Cardiac septum (tissue), 1 donor: ENCODE measurements around the gene FBXO4. TPM values are rescaled to one million over a fixed set of nuclear protein-coding genes. Genes with fewer than 3 reads are reported as not detected.
"Not testable (repeated sequence)": the region's sequence is repeated elsewhere in the genome, so short reads cannot be mapped to it uniquely, and the experiment has no call there.

ENCODE experiments used
- DNase-seq: peaks from one replicate; pipeline ENCODE4 v3.0.0-alpha.2; 2020; ENCODE audit warnings: low spot score
- intact Hi-C: fragments of 100-400 bp; cut with DNase I; formaldehyde crosslinking; loops from one replicate; pipeline ENCODE4 v1.14.0; 2022
- total RNA-seq: library from RNA; stranded (reverse); fragmentation: NEBNext Ultra II Directional; extraction: Animal tissue kit (Norgen Biotek cat#: 25700); gene quantifications from one replicate; pipeline ENCODE4 v1.2.1, GENCODE V29; 2021
- donor health status: DM: no; HTN: no; CAD: no.

FBXO4 gene
- total RNA-seq, 1 donor from 2014 or later: 5.1 TPM

DNA sequence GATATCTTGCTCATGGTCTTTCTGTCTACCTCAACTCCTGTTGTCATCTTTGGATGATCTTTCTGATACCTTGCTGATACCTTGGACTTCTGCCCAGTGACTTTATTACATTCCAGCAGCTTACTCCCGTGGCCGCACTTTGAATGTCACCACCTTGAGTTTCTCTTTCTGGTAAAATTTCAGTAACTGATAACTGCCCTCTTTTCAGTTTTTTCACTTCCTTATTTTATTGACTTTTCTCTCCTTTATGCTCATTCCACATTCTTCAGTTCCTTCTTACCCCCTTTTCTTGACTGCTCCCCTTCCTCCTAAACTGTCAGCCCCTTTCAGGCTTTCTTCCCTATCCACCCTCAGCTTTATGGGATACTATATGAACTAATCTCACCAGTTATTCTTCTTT, 7.0 kb upstream of the FBXO4 start:
- no peak for DNase-seq
- intact Hi-C loops: no loop called here

DNA sequence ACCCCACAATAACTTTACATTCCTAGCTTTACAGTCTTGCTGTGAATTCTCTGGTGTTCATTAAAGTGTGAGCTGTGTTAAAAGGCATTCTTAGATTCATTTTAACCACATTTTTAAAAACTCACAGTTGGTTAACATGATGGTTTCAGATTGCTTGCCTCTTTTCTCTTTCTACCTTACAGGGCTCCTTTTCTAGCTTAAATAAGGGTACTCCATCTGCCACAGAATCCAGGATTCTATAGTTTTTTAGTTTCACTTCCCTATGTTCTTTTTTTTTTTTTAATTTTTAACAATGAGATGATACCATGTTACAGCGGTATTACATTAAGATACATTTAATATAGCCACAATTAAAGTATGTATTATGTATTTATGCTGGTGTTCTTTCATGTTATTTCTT, 3.9 kb upstream of the FBXO4 start:
- intact Hi-C loops: no loop called here
- no peak for DNase-seq

DNA sequence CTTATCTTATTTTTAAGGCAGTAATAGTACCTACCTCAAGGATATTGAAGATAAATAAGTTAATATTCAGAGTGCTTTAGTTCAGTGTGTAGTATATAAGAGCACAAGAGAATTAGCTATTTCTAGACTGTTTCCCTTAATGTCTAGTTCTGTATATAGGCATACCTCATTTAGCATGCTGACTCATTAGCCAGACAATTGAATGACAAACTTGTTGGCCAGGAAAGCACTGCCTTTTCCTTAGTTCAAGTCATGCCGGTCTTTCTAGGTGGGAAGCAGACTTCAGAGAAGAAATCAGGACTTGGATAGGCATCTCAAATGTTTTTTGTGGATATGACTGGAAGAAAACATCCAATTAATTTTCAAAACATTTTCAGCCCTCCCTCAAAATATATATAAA, 3.2 kb upstream of the FBXO4 start:
- no peak for DNase-seq
- intact Hi-C loops: no loop called here

DNA sequence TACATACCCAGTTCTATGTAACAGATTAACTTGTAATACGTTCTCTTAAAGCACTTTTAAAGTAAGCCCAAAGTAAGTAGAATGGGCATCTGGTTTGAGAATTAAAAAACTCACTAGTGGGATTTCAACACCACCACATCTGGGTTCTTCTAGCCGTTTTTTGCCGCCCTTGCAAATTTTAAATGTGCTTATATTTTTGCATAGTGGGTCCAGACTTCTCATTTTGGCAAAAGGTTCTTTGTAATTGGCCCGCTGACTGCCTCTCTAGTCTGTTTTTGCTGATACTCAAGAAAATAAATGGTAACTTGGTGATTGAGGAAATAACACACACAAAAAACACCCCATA, 582 bp upstream of the FBXO4 start:
- no peak for DNase-seq
- intact Hi-C loops: loop anchor here (2.0 kb wide), 1 partner anchor 20 kb away; the partner anchor contains the start of gene RIMOC1

DNA sequence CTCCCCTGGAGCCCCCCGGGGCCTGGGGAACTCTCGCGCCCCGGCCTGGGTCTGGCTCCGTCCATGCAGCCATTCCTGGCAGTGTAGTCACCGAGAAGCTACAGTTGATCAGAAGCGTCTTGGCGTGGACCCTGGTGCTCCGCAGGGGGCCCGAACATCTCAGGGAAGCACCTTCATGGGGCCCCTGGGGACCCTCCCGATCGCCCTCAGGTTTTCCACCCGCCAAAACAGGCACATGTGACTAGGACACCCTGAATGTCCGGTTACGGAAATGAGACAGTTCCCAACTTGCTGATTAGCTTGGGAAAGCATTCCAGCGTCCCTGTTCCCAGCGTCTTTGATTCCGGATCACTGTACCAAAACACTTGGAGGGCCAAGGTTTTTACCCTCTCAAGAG, 472 bp downstream of the FBXO4 start:
- intact Hi-C loops: loop anchor here (1.0 to 2.0 kb wide), 2 partner anchors 21 to 56 kb away; partner anchors contain the start of gene RIMOC1
- DNase-seq: peak; percentile 77

DNA sequence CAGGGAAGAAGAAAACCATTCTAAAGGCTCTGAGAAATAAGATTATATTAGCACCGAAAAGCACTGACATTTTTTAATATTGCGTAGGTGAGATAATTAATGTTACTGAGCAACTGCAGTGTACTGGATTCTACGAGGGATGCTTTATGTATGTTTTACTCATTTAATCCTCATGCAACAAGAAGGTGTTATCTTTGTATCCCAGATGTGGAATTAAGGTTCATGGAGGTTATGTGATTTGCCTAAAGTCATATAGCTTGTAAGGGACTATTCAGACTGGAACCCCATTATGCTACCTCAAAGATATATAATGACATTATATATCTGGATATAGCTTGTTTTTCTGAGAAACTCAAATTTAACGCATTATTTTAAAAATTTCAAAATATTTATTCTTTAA, 2.5 kb downstream of the FBXO4 start:
- intact Hi-C loops: no loop called here
- DNase-seq: no peak

DNA sequence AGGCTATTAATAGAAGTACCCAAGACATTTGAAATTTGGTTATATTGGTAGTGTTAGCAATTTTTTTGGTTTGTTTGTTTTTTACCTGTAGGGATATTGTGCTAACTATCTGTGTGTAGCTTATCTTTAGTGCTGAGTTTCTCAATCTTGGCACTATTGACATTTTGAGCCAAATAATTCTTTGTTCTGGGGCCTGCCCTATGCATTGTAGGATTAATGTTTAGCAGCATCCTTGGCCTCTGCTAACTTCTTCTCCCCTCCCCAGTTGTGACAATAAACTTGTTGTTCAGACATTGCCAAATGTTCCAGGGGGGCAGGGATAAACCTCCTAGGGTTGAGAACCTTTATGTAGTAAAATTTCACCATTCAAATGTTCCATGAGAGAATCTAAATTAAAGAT, 4.0 kb downstream of the FBXO4 start:
- intact Hi-C loops: no loop called here

DNA sequence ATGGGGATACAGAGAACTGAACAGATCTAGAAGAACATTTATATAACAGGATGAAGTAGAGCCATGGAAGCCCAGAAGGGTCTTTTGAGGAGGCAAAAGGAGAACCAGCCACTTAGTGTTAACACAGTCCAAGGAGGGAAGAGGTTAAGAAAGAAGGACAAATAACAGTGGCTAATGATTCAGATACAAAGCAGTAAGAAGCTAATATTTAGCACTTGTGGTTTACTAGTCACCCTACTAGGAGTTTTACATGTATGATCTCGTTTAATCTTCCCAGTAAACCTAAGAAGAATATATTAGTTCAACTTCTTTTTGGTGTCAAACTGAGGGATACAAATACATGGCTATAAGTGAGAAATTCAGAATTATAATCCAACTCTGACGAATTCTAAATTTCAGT, 7.7 kb downstream of the FBXO4 start:
- intact Hi-C loops: no loop called here
- DNase-seq: no peak

More for the DNA sequence above, 4.0 kb downstream of the FBXO4 start:
- DNase-seq: no peak

DNA sequence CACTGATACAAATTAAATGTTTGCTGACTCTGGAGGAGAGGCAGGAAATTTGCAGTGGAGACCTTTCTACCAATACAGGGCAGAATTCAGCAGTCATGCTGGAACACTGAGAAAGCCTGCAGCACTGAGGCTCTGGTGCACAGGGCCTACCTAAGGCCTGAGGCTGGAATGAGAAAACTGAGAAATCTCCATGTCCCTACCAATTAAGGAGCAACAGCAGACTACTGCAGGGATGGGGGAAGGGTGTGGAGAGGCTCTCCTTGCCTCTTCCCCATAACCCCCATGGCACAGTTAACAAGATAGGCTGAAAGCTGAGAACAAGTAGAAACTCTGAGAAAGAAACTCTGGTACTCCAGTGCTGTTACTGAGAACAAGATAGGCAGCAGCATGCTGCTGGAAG, 10.5 kb downstream of the FBXO4 start:
- DNase-seq: no peak
- intact Hi-C loops: no loop called here

DNA sequence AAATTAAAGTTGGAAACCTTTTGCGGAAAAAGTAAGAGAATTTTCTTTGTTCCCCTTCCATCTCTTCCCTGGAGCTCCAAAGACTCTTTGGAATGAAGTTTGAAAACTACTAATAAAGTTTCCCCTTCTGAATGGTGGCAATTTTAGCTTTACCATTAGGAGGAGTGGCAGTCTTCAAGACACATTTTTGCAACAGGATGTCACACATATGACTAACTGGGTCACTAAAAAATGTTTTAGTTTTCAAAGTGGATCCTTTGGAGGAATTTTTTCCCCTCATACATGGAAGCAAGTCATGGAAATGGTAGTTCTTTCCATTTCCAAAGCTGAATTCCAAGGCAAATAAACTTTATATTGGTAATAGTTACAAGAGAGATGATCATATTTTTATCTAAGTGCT, 15.6 kb downstream of the FBXO4 start:
- no peak for DNase-seq
- intact Hi-C loops: no loop called here

DNA sequence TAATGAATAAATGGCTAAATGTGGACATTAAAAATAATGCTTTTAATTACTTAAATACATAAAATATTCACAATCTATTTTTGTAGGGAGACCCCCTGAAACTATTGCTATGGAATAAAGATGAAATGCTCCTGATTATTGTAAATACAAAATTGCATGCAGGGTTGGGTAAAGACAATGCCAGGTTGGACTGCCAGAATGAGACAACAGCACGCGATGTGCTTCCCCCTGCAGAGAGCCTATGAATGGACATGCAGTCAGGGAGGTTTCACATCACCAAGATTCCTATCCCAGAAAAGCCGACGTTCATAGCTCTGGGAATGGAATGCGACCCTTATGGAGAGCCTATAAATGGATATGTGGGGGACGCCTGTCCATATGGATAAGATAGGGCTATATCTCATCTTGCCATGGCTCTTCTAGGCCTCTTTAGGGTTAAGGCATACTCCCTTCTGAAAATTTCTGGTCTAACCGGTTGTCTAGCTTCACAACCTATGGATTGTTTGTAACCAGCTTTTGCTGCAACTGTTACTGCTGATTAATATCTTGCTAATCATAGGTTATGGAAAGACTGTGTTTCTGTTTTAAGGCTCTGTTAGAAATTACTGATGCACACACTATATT, 20.4 kb downstream of the FBXO4 start:
- DNase-seq, intact Hi-C loops: not testable (repeated sequence)

DNA sequence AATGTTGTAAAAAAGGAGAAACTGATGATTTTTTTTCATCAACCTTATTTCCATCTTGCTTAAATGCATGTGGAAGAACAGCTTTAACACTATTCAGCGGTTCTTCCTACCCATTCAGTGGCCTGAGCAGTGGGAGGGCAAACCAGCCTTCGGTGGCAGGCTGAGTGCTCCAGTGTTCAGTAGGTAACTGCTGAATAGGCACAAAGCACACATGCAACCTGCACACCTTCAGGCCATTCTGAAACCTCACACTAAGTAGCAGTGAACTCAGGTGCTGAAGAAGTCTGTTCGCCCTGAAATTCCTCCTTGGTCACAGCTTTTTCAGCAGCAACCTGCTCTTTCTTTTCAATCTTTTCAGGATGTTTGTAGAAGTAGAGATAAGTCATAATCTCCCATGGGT, 26.1 kb downstream of the FBXO4 start:
- intact Hi-C loops: no loop called here
- DNase-seq: no peak

DNA sequence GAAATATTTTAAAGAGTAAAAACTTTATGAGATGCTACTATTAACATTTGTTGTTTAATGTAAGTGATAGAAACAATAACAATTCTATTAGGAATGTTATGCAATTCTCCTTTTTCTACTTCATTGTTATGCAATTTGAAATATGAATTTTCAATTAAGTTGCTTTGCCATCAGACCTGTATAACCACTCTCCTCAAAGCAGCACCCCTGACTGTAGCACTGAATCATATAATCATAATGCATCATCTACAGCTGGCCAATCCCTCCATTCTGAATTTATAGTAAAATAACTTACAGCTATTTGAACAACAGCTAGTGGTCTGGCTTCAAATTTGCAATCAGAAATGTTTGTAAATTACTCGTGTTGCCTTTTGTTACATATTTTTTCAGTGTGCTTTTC, 29.2 kb downstream of the FBXO4 start:
- intact Hi-C loops: no loop called here
- no peak for DNase-seq

DNA sequence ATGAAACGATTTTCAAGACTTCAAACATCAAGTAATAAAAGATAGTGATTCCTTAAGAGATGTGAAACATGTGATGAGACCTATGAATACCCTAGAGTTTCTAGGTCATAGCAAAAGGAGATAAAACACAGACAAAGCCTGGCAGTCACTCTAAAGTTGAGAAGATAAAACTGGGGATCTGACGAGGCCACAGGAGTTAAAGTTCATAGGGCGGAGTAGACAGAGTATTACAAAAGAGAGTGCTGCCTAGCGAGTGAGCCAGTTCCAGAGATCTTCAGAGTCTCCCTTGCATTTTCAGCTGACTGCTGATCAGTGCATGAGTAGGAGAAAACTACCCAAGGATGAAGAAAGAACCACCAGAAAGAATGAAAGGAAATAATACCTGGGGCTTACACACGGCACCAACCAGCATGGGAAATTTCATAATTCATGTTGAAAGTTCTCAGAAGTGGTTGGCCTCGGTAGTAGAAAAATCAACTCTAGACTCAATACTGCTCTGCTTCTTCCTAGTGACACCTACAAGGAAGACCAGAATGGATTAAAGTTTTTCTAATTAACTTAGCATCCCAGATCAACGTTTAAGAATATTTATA, 30.4 kb downstream of the FBXO4 start:
- intact Hi-C loops: no loop called here
- DNase-seq: no peak

DNA sequence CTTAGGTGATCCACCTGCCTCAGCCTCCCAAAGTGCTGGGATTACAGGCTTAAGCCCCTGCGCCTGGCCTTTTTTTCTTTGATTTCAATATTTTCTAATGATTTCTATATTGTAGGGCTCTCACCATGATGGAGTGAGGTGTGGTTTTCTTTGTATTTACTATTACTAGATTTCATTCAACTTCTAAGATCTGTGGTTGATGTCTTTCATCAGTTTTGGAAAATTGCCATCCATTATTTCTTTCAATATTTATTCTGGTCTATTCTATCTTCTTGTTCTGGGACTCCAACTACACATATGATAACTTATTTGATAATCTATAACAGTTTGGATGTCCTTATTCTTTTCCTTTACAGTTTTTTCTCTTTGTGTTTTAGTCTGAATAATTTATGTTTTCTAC, 31.9 kb downstream of the FBXO4 start:
- intact Hi-C loops: no loop called here
- DNase-seq: no peak

DNA sequence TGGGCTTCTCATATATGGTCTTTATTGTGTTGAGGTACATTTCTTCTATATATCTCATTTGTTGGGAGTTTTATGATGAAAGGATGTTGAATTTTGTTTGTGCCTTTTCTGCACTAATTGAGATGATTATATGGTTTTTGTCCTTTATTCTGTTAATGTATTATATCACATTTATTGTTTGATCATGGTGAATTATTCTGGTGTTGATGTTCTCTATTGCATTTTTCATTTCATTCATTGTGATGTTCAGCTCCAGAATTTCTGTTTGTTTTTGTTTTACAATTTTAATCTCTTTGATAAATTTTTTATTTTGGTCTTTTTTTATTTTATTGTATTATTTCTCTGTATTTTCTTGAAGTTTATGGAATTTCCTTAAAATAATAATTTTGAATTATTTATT, 35.4 kb downstream of the FBXO4 start:
- no peak for DNase-seq
- intact Hi-C loops: no loop called here

DNA sequence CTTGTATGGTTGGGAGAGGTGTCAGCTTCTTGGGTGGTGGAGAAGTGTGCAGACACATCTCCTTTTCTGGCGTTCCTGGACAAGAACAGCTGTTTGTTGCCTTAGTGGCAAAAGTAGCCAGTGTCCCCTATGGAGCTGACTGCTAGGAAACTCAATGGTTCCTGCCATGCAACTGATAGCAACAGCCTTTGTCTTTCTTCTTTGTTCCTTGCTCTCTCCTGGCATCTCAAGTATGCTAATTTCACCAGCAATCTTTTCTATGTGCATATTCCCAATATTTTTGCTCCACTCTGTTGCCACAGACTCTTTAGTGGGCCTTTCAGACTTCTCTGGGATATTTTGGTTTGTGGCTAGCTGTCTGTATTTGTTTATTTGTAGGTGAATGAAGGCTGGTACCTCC, 36.7 kb downstream of the FBXO4 start:
- intact Hi-C loops: no loop called here
- no peak for DNase-seq

DNA sequence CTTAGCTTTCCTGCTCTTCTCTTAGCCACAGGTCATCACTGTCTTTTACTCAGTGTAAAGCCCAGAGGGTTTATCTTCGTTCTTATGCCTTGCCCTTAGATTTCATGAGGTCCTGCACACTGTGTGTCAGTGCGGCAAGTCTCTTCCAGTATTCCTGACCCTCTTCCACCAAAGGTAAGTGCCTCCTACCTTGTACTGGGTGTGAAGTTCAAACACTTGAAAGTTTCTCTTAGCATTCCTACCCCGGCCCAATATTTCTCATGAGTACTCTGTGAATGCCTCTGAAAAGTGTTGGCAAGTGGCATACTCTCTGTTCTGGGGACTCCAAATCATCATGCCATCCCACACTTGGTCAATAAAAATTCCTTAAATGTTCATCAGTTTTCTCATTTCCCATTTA, 37.4 kb downstream of the FBXO4 start:
- no peak for DNase-seq
- intact Hi-C loops: no loop called here

DNA sequence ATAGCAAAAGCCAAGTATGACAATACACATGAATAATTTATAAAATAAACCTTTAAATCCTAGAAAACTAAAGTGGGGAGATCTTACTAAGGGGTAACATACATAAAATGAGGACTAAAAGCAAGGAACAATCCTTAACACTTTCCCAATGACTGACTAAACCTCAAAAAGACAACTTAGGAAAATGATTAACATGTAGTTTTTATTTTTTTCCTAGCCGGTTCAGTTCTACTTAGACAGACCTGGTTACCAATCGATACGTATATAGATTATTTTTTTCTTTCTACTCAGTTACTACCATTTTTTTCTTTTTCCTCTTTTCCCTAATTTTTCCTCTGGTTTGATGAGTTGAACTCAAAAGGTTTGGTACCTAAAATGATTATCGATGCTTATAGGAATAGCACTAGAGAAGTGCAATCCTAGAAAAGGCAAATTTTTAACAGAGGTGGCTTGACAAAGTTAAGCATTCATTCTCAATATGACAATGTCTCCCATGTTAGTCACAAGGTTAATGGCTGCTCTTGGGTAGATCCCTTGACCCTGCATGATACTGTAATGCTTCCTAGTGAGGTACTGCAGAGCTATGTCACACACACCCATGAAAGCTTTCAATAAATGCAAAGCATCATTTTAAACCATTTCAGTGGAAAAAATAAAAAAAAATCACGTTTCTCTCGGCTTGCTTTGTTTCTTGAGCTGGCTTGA, 41.5 kb downstream of the FBXO4 start:
- intact Hi-C loops: no loop called here
- no peak for DNase-seq

DNA sequence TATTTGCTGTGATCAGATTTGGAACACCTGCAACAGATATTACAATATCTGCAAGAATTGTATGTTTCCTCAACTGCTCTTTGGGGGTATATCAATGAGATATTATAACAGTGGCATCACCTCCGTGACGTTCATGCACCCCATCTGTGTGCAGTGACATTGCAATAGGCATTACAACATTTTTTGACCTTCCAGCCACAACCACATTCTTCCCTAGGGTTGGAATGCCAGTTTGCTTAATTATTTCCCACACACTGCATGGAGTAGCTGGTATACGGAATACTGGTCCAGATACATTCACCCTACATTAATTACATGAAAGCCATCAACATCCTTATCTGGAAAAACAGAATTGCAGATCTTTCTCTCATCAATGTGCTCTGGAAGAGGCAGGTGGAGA, 42.3 kb downstream of the FBXO4 start:
- DNase-seq: no peak
- intact Hi-C loops: no loop called here

DNA sequence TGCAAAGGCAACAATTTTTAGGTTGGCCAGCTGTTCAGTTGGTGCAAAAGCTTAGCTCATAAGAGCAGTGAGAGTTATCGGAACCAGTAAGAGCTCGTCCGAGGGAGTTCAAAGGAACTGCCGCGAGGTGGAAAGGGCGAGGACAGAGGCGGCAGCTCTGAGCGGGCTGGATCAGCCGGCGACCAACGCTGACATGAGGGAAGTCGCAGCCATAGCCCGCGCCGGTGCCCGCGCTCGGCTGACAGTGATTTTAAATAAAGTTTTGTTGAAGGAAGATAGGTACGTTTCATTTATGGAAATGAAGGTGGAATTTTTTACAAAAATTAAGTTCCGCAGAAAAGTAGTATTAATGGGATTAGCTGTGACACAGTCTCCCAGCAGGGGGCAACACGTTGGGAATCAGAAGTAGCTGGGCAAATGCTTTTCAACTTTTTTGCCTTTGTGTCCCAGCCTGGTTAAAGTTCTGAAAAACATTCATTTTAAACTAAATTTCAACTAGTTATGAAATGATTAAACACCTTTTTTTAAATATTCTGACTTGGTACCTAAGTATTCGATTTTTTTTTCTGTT, 43.2 kb downstream of the FBXO4 start:
- intact Hi-C loops: no loop called here
- DNase-seq: no peak
